H9 (cell line): ENCODE measurements around the gene NOP56. TPM values are rescaled to one million over a fixed set of nuclear protein-coding genes. Genes with fewer than 3 reads are reported as not detected.

Experiments
- DNase-seq: peaks from one replicate; pipeline ENCODE4 v3.0.0-alpha.2; 2017
- H2AFZ ChIP-seq: one replicate; pipeline ENCODE4 v1.6.1; 2013; ENCODE audit warnings: mild to moderate bottlenecking, low read length, control low read depth, moderate library complexity
- H2AK5ac ChIP-seq: 2 replicates; pipeline ENCODE4 v1.6.1; 2013; ENCODE audit warnings: low read length, control low read depth, mixed read lengths; ENCODE audit not compliant: insufficient read length
- H2BK120ac ChIP-seq: one replicate; pipeline ENCODE4 v1.6.1; 2013; ENCODE audit warnings: low read depth, mild to moderate bottlenecking, low read length, control low read depth, inconsistent platforms; ENCODE audit not compliant: poor library complexity, severe bottlenecking
- H2BK12ac ChIP-seq: 2 replicates; pipeline ENCODE4 v1.6.1; 2013; ENCODE audit warnings: low read length, control low read depth, mixed read lengths, low read depth; ENCODE audit not compliant: insufficient read length
- H2BK15ac ChIP-seq: 2 replicates; pipeline ENCODE4 v1.6.1; 2013; ENCODE audit warnings: low read depth, low read length, control low read depth
- H2BK20ac ChIP-seq: one replicate; pipeline ENCODE4 v1.6.1; 2013; ENCODE audit warnings: low read depth, mild to moderate bottlenecking, low read length, control low read depth, inconsistent platforms; ENCODE audit not compliant: poor library complexity, severe bottlenecking
- H2BK5ac ChIP-seq: 2 replicates; pipeline ENCODE4 v1.6.1; 2013; ENCODE audit warnings: low read length, control low read depth, mixed read lengths; ENCODE audit not compliant: insufficient read length
- H3K14ac ChIP-seq: 2 replicates; pipeline ENCODE4 v1.6.1; 2013; ENCODE audit warnings: low read length, control low read depth; ENCODE audit not compliant: insufficient read depth
- H3K18ac ChIP-seq: 2 replicates; pipeline ENCODE4 v1.6.1; 2013; ENCODE audit warnings: low read depth, mild to moderate bottlenecking, mixed read lengths, low read length, control low read depth; ENCODE audit not compliant: insufficient read length
- H3K23ac ChIP-seq: 2 replicates; pipeline ENCODE4 v1.6.1; 2013; ENCODE audit warnings: low read length, control low read depth, mixed read lengths, low read depth; ENCODE audit not compliant: insufficient read length
- H3K23me2 ChIP-seq: 2 replicates; pipeline ENCODE4 v1.6.1; 2013; ENCODE audit warnings: low read depth, mild to moderate bottlenecking, mixed read lengths, low read length, control low read depth; ENCODE audit not compliant: insufficient read length, poor library complexity, severe bottlenecking
- H3K27ac ChIP-seq: 2 replicates; pipeline ENCODE4 v1.5.1; 2013; ENCODE audit warnings: low read length, control low read depth, mixed read lengths, low read depth; ENCODE audit not compliant: insufficient read length
- H3K27me3 ChIP-seq: 2 replicates; pipeline ENCODE4 v1.6.1; 2013; ENCODE audit warnings: low read length, control low read depth, inconsistent platforms; ENCODE audit not compliant: insufficient read depth
- H3K4ac ChIP-seq: 2 replicates; pipeline ENCODE4 v1.6.1; 2013; ENCODE audit warnings: low read depth, mild to moderate bottlenecking, control low read depth, inconsistent platforms, low read length, moderate library complexity
- H3K4me1 ChIP-seq: 2 replicates; pipeline ENCODE4 v1.6.1; 2013; ENCODE audit warnings: low read length, control low read depth, inconsistent platforms; ENCODE audit not compliant: insufficient read depth
- H3K4me2 ChIP-seq: 2 replicates; pipeline ENCODE4 v1.6.1; 2013; ENCODE audit warnings: low read length, control low read depth, mixed read lengths; ENCODE audit not compliant: insufficient read length, insufficient read depth
- H3K56ac ChIP-seq: 2 replicates; pipeline ENCODE4 v1.6.1; 2013; ENCODE audit warnings: low read depth, mild to moderate bottlenecking, mixed read lengths, low read length, control low read depth; ENCODE audit not compliant: insufficient read length
- H3K79me1 ChIP-seq: 2 replicates; pipeline ENCODE4 v1.6.1; 2013; ENCODE audit warnings: low read depth, mild to moderate bottlenecking, moderate library complexity, low read length, control low read depth, inconsistent platforms; ENCODE audit not compliant: insufficient read depth, poor library complexity, severe bottlenecking
- H3K79me2 ChIP-seq: 2 replicates; pipeline ENCODE4 v1.6.1; 2013; ENCODE audit warnings: low read length, control low read depth, inconsistent platforms; ENCODE audit not compliant: insufficient read depth
- H3K9ac ChIP-seq: 2 replicates; pipeline ENCODE4 v1.6.1; 2013; ENCODE audit warnings: low read length, control low read depth, mixed read lengths; ENCODE audit not compliant: insufficient read length; ENCODE audit errors: extremely low read depth
- H3K9me3 ChIP-seq: one replicate; pipeline ENCODE4 v1.6.1; 2013; ENCODE audit warnings: low read depth, low read length, inconsistent platforms; ENCODE audit not compliant: control insufficient read depth
- H3T11ph ChIP-seq: one replicate; pipeline ENCODE4 v1.6.1; 2013; ENCODE audit warnings: mild to moderate bottlenecking, low read length, control low read depth, inconsistent platforms
- H4K20me1 ChIP-seq: one replicate; pipeline ENCODE4 v1.6.1; 2013; ENCODE audit not compliant: control insufficient read depth, insufficient read length, insufficient read depth
- H4K5ac ChIP-seq: 2 replicates; pipeline ENCODE4 v1.6.1; 2013; ENCODE audit warnings: low read depth, mild to moderate bottlenecking, mixed read lengths, low read length, control low read depth; ENCODE audit not compliant: insufficient read length
- H4K8ac ChIP-seq: replicated peaks from 2 replicates; pipeline ENCODE4 v1.6.1; 2013; ENCODE audit warnings: low read length, control low read depth, mixed read lengths, low read depth; ENCODE audit not compliant: insufficient read length
- H4K91ac ChIP-seq: 2 replicates; pipeline ENCODE4 v1.6.1; 2013; ENCODE audit warnings: low read depth, mild to moderate bottlenecking, moderate library complexity, mixed read lengths, low read length, control low read depth; ENCODE audit not compliant: insufficient read length
- H3K27ac Mint-ChIP-seq, 3 experiments: 2 replicates in 2 of 3; 3 replicates in 1 of 3; pipeline ENCODE4 v1.8.0; 2020 to 2021; ENCODE audit warnings: mixed read lengths in 3 of 3, mild to moderate bottlenecking in 1 of 3, moderate library complexity in 1 of 3
- H3K27me3 Mint-ChIP-seq: 2 replicates; pipeline ENCODE4 v1.8.0; 2021; ENCODE audit warnings: low read depth, mild to moderate bottlenecking, moderate library complexity, mixed read lengths
- H3K36me3 Mint-ChIP-seq, 3 experiments: 2 replicates in 2 of 3; 3 replicates in 1 of 3; pipeline ENCODE4 v1.8.0; 2020 to 2021; ENCODE audit warnings: low read depth in 3 of 3, mixed read lengths in 3 of 3; ENCODE audit not compliant: insufficient read depth in 1 of 3
- H3K4me1 Mint-ChIP-seq, 2 experiments: 2 replicates each; pipeline ENCODE4 v1.8.0; 2020; ENCODE audit warnings: mixed read lengths in 2 of 2
- H3K4me3 Mint-ChIP-seq, 2 experiments: 2 replicates in 1 of 2; 3 replicates in 1 of 2; pipeline ENCODE4 v1.8.0; 2020 to 2021; ENCODE audit warnings: mild to moderate bottlenecking in 2 of 2, mixed read lengths in 2 of 2, moderate library complexity in 1 of 2
- H3K9me3 Mint-ChIP-seq, 2 experiments: 2 replicates in 1 of 2; 3 replicates in 1 of 2; pipeline ENCODE4 v1.8.0; 2020; ENCODE audit warnings: mild to moderate bottlenecking in 2 of 2, mixed read lengths in 2 of 2, moderate library complexity in 1 of 2
- WGBS: extraction: QIAGEN DNeasy Blood & Tissue Kit; methylation state at CpG from one replicate; pipeline ENCODE4 v1.1.7; 2013; ENCODE audit warnings: missing lambda C conversion rate, low lambda C conversion rate, mixed read lengths; ENCODE audit not compliant: insufficient read length; ENCODE audit errors: extremely low coverage; 5-methylcytosine and 5-hydroxymethylcytosine counted together
- total RNA-seq: library from RNA; stranded (reverse); gene quantifications from 2 replicates; pipeline ENCODE4 v1.2.1, GENCODE V29; 2021
- TF ChIP-seq, protein P1 (sequence below): fragments of 200-600 bp; sonication (generic); conservative IDR thresholded peaks from 3 replicates; pipeline ENCODE4 v1.8.0; 2021; ENCODE audit warnings: antibody characterized with exemption, mild to moderate bottlenecking

NOP56 gene
- total RNA-seq, 1 experiment from 2014 or later: 774 TPM

DNA sequence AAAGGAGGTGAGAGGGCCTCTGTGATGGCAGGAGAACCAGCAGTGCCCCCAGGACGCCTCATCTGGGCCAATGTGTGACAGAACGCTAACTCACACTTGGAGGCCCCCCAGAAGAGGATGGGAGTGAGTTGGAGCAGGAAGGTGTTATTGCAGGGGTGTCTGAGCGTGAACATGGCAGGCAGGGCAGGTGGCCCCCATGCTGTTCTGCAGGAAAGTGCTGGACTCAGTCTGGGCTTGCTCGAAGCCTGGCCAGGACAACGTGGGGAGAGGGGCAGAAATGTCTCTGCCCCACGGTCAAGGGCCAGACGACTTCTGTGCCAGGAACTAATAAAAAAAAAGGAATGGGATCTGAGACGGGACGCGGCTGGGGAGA is 39.2 kb downstream of the NOP56 start:
- no peak overlapping the region for H2AFZ ChIP-seq
- H3K27ac Mint-ChIP-seq: 0 out of 7 replicates have a peak overlapping the region, but pooled peaks of 1 of the 3 experiments have one; percentile 18
- H3K9ac ChIP-seq: no peak overlapping the region

More for the DNA sequence above, 39.2 kb downstream of the NOP56 start:
- Histone ChIP-seq H3K4ac (no peak overlapping the region), H3K14ac (no peak overlapping the region), H3K18ac (no peak overlapping the region), H3K27me3 (peaks cover 55% of the 10 kb centered on the region), H3K27ac (no peak overlapping the region), H3K4me1 (no peaks in the 10 kb centered on the region), H4K91ac (no peak overlapping the region), H3K79me1 (no peaks in the 10 kb centered on the region), H2BK5ac (no peak overlapping the region), H4K8ac (no peak overlapping the region), H3K9me3 (no peaks in the 10 kb centered on the region), H3K23me2 (peaks cover 4% of the 10 kb centered on the region), H2BK12ac (no peak overlapping the region), H4K20me1 (peaks cover 4% of the 10 kb centered on the region), H3K79me2 (no peaks in the 10 kb centered on the region), H4K5ac (no peak overlapping the region), H3K4me2 (peak overlapping the region; percentile 39), H2BK20ac (no peak overlapping the region), H2BK120ac (no peak overlapping the region), H2AK5ac (no peak overlapping the region), H3K56ac (no peak overlapping the region), H3T11ph (no peak overlapping the region), H3K23ac (no peak overlapping the region), H2BK15ac (no peak overlapping the region)
- Mint-ChIP-seq H3K9me3 (peaks cover 2 to 3% of the 10 kb centered on the region in 2 experiments), H3K36me3 (peaks cover 0 to 5% (median 0%) of the 10 kb centered on the region in 3 experiments; a peak in 2 of 7 replicates), H3K27me3 (peaks cover 86% of the 10 kb centered on the region), H3K4me1 (peaks cover 20 to 39% of the 10 kb centered on the region in 2 experiments), H3K4me3 (peak overlapping the region; percentile 81 to 86)
- WGBS: no CpG with 5 or more reads among the region's 10 CpGs
- TF ChIP-seq, protein P1, sequence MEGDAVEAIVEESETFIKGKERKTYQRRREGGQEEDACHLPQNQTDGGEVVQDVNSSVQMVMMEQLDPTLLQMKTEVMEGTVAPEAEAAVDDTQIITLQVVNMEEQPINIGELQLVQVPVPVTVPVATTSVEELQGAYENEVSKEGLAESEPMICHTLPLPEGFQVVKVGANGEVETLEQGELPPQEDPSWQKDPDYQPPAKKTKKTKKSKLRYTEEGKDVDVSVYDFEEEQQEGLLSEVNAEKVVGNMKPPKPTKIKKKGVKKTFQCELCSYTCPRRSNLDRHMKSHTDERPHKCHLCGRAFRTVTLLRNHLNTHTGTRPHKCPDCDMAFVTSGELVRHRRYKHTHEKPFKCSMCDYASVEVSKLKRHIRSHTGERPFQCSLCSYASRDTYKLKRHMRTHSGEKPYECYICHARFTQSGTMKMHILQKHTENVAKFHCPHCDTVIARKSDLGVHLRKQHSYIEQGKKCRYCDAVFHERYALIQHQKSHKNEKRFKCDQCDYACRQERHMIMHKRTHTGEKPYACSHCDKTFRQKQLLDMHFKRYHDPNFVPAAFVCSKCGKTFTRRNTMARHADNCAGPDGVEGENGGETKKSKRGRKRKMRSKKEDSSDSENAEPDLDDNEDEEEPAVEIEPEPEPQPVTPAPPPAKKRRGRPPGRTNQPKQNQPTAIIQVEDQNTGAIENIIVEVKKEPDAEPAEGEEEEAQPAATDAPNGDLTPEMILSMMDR: no peak
- no peak for DNase-seq
